ENCODE data around the gene GCLM.
A peak's percentile ranks its signal among the peaks of the same experiment; 100 is the strongest.
"Not testable (repeated sequence)": the region's sequence is repeated elsewhere in the genome, so short reads cannot be mapped to it uniquely, and the experiment has no call there.

The GCLM gene, protein sequence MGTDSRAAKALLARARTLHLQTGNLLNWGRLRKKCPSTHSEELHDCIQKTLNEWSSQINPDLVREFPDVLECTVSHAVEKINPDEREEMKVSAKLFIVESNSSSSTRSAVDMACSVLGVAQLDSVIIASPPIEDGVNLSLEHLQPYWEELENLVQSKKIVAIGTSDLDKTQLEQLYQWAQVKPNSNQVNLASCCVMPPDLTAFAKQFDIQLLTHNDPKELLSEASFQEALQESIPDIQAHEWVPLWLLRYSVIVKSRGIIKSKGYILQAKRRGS

GRCh38 chr1:93909146-93910050 lies at the start of gene GCLM:
GCLM (minus strand) TSS chr1:93909430; CDS start chr1:93909163, 267 bp downstream.
- no peak for FAIRE-seq

GRCh38 chr1:93958726-93959100 lies 49.5 kb upstream of the GCLM start:
- no peak for FAIRE-seq

GRCh38 chr1:93958032-93958725 lies 48.9 kb upstream of the GCLM start:
- FAIRE-seq, result no peak

DNA sequence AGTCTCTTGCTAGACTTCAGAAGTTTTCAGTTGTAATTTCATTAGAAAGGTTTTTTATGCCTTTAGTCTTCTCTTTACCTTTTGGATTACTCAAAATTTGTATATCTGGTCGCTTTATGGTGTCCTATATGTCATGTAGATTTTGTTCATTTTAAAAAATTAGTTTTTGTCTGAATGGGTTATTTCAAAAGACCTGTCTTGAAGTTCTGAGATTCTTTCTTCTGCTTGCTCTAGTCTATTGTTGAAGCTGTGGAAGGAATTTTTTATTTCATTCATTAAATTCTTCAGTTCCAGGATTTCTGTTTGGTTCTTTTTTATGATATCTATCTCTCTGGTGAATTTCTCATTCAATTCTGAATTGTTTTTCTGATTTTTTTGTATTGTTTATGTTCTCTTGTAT lies 46.5 kb upstream of the GCLM start:
- FAIRE-seq, result no peak

- not testable (repeated sequence) for FAIRE-seq
Observed at GRCh38 chr1:93947002-93947686, 37.9 kb upstream of the GCLM start.

- no peak for FAIRE-seq
Observed at GRCh38 chr1:93938461-93939145, 29.4 kb upstream of the GCLM start.

DNA sequence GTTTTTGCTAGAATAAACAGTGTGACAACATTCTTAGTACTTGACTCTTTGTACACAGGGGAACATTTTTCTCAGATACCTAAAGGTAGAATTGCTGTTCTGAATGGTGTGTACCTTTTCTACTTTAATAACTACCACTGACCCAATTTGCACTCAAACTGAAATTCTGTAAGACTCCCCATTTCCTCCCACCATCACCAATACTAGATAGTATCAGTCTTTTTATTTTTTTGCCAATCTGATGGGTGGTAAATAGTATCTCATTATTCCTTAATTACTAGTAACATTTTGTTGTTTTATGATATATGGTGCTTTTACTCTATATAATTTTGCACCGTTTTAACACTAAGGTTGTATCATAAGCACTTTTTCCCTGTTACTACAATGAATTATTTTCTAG lies 28.8 kb upstream of the GCLM start:
- no peak for FAIRE-seq

DNA sequence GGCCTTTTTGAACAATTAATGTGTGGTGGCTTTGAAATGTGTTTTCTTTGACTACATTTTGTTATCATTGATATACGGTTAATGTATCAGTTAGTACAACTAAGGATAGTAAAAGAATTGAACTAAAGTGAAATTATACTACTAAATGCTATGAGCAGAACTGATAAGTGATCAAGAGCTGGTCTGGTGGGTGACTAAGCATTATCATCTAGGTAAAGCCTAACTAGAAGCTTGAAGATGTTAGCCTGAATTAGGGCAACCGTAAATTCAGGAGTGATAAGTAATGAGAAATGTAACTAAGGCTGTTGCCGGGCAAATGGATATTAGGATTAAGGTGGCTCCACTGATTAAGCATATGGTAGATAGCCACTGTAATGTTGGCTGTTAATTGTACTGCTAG lies 16.0 kb upstream of the GCLM start:
- no peak for FAIRE-seq

- no peak for FAIRE-seq
Observed at GRCh38 chr1:93919780-93920179, 10.6 kb upstream of the GCLM start.

GRCh38 chr1:93917302-93917701 lies 8.1 kb upstream of the GCLM start:
- FAIRE-seq, result no peak

DNA sequence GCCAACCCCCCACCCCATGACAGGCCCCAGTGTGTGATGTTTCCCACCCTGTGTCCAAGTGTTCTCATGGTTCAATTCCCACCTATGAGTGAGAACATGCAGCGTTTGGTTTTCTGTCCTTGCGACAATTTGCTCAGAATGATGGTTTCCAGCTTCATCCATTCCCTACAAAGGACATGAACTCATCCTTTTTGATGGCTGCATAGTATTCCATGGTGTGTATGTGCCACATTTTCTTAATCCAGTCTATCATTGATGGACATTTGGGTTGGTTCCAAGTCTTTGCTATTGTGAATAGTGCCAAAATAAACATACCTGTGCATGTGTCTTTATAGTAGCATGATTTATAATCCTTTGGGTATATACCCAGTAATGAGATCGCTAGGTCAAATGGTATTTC lies 1.6 kb upstream of the GCLM start:
- FAIRE-seq, result not testable (repeated sequence)

GRCh38 chr1:93910305-93910704 lies 1.1 kb upstream of the GCLM start:
- FAIRE-seq, result no peak

DNA sequence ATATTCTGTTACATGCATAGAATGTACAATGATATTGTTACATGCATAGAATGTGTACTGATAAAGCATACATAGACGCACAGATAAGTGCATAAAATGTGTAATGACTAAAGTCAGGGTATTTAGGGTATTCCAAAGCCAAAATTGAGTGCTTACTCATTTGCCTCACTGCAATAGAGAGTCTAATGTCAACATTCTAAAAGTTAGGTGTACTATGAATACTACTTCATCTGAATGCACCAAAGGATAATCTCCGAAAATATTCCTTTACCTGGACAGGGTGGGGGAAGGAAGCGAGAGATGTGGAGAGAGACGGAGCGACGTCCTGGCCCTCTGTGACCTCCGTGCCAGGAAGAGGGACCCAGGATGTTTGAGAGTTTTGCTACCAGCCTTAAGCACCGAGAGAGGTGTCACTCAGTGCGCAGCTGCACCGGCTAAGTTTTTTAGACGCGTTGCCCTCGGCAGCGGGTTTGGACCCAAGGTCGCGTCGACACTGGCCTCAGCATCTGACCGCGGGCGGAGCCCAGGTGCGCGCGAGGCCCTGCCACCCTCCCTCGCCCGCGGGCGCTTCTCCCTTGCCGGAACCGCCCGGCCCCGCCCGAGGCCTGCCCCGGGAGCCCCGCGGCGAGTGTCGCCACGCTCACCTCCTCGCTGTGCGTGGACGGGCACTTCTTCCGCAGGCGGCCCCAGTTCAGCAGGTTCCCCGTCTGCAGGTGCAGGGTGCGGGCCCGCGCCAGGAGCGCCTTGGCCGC lies 660 bp downstream of the GCLM start:
- no peak for FAIRE-seq

DNA sequence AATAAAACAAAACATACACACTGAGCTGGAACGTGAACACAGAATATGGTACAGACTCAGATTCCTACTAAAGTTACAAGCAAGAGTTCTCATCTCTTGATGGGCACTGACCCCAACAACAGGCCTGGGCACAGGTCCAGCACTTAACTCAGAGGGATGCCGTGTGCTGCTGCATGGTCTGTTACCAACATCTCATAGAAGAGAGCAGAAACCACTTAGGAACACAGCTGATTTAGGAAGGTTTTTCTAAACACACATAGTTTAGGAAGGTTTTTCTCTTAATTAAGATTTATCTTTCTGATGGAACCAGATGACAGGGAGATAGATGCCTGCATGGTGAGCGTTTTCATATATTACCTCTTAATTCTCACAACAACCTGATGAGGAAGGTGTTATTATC lies 1.5 kb downstream of the GCLM start:
- FAIRE-seq, result no peak

DNA sequence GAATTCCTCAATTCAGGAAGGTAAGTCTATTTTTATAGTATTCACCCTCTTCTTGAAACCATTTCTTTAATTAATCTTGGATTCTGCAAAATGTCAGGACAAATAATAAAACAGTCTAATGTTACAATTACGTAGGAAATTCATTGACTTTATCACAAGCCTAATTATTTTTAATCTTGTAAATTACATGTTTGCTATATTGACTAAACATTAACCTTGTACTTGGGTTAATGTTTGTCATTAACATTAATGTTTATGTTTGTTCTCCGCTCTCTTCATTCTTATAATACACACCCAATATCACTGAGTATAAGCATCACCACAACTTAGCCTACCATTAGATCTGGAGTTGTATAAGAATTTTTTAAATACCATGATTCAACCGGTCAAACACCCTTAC lies 2.8 kb downstream of the GCLM start:
- FAIRE-seq, result no peak

- no peak for FAIRE-seq
Observed at GRCh38 chr1:93905734-93906133, 3.5 kb downstream of the GCLM start.

- FAIRE-seq, result no peak
Observed at GRCh38 chr1:93905051-93905450, 4.2 kb downstream of the GCLM start.

DNA sequence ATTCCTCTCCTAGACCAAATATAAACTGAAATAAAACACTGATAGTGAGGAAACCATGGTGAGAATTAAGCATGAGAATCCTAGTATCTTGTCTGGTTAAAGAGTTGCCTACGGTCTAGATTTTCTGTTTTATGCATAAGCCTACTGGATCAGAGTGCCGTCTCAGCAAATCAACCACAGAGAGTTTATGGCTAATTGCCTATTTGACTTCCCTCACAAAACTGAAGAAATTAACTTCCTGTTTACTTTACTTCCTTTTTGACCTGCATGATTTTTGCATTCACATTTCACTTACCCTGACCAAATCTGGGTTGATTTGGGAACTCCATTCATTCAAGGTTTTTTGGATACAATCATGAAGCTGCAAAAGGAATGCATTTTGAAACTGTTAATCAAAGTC lies 5.0 kb downstream of the GCLM start:
- FAIRE-seq, result no peak

- no peak for FAIRE-seq
Observed at GRCh38 chr1:93900723-93901504, 8.3 kb downstream of the GCLM start.

- peak; percentile 54 for FAIRE-seq
Observed at GRCh38 chr1:93899543-93900207, 9.6 kb downstream of the GCLM start.

Data from G401.6 (cell line).